GM12872 (cell line): ENCODE results near the gene TTLL11.

Source experiments
- CTCF ChIP-seq: IDR thresholded peaks from 3 replicates; pipeline ENCODE4 v1.5.1; 2011; ENCODE audit warnings: low read depth, mild to moderate bottlenecking, low read length, moderate library complexity; ENCODE audit not compliant: insufficient read depth

TTLL11 gene

GRCh38 chr9:122056484-122056883, 36.6 kb downstream of the TTLL11 start:
- no peak for TF ChIP-seq CTCF

- no peak for TF ChIP-seq CTCF
Observed at GRCh38 chr9:122055701-122056100, 37.4 kb downstream of the TTLL11 start.

- TF ChIP-seq CTCF, result no peak
Observed at GRCh38 chr9:122053567-122054350, 39.3 kb downstream of the TTLL11 start.

GRCh38 chr9:122053064-122053463, 40.0 kb downstream of the TTLL11 start:
- TF ChIP-seq CTCF, result no peak

- no peak for TF ChIP-seq CTCF
Observed at GRCh38 chr9:122051351-122052321, 41.5 kb downstream of the TTLL11 start.

GRCh38 chr9:122050167-122050566, 42.9 kb downstream of the TTLL11 start:
- no peak for TF ChIP-seq CTCF

- no peak for TF ChIP-seq CTCF
Observed at GRCh38 chr9:122042056-122042455, 51.1 kb downstream of the TTLL11 start.
